ENCODE measurements around the gene ZNF786.
"Not testable (repeated sequence)": the region's sequence is repeated elsewhere in the genome, so short reads cannot be mapped to it uniquely, and the experiment has no call there.

The ZNF786 gene

DNA sequence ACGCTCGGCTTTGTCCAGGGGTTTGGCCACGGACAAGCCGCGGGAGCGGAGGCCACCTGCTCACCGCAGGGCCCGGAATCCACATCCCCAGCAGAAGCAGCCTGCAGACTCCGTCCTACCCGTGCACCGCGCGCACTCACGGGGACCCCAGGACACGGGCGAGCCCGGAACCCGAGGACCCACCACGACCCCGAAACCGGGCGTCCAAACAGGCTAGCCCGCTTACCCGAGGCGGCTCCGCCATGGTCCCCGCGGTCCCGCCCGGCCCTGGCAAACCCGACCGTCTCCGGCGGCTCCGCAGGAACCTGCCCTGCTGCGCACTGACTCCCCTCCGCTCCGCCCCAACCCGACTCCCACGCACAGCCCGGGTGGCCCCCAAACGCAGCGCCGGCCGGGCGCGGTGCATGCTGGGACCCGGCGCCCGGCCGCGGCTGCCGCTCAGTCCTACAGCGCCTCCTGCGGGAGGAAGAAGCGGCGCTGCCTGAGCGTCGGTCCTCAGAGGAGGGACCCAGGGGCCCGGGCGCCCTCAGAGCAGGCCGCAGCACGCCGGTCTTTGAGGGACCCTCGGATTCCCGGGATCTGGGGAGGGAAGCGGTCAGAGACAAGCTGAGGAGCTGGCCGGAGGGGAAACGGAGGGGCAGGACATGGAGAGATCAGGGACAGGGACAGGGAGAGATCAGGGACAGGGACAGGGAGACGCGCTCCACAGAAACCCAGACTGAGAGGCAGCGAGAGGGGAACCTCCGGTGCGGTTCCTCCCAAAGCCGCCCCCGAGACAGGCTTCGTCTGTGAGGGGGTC, at the start of gene ZNF786:
ZNF786 (minus strand) TSS at position 322 of the 799 bp plus-strand sequence; CDS start at position 244, 78 bp downstream.
- peak; percentile 84 to 93 for DNase-seq (ENCODE audit: low read depth in 1 of 2, low spot score in 1 of 2)

DNA sequence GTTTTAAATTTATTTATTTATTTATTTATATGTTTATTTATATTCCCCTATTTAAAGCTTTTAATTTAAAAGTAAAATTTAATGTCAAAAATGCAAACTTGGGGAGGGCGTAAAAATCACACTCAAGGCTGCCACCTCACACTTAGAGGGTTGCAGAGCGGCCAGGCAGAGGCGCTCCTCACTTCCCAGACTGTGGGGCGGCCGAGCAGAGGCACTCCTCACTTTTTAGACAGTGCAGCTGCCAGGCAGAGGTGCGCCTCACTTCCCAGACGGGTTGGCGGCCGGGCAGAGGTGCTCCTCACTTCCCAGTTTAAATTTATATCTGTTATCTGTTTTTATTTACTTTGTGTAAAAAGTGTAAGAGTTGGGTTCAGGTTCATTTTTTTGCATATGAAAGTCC, 45.6 kb upstream of the ZNF786 start:
- no peak for DNase-seq (ENCODE audit: low read depth in 1 of 2, low spot score in 1 of 2)

- no peak for DNase-seq (ENCODE audit: low read depth in 1 of 2, low spot score in 1 of 2)
These were observed 42.7 kb upstream of the ZNF786 start for GRCh38 chr7:149133028-149133710.

DNA sequence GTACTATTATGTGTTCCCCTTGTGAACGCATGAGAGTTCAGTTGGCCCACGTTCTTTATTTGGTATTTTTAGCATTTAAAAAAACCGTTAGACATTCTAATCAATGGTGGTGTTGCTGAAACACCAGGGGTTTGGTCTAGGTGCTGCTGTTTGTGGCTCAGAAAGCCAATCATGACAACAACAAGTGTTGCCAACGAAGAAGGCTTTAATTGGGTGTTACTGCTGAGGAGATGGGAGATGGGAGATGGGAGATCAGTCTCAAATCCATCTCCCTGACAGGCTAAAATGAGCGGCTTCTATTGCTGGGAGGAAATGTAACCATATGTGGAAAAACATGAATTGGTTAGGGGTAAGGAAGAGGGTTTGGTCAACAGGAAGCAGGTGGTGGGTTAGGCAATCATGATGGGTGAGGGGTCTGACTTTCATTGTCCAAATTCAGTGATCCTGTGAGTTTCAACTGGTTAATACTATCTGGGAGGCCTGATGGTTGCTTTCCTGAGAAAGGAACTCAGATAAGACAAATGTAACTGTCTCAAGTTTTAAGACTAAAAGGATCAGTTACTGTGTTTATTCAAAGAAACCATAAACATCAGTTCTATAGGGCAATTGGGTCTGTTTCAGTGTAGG, 40.2 kb upstream of the ZNF786 start:
- no peak for DNase-seq (ENCODE audit: low read depth in 1 of 2, low spot score in 1 of 2)

GRCh38 chr7:149126662-149127266, 36.2 kb upstream of the ZNF786 start:
- DNase-seq (ENCODE audit: low read depth in 1 of 2, low spot score in 1 of 2): peak; percentile 22 to 65

DNA sequence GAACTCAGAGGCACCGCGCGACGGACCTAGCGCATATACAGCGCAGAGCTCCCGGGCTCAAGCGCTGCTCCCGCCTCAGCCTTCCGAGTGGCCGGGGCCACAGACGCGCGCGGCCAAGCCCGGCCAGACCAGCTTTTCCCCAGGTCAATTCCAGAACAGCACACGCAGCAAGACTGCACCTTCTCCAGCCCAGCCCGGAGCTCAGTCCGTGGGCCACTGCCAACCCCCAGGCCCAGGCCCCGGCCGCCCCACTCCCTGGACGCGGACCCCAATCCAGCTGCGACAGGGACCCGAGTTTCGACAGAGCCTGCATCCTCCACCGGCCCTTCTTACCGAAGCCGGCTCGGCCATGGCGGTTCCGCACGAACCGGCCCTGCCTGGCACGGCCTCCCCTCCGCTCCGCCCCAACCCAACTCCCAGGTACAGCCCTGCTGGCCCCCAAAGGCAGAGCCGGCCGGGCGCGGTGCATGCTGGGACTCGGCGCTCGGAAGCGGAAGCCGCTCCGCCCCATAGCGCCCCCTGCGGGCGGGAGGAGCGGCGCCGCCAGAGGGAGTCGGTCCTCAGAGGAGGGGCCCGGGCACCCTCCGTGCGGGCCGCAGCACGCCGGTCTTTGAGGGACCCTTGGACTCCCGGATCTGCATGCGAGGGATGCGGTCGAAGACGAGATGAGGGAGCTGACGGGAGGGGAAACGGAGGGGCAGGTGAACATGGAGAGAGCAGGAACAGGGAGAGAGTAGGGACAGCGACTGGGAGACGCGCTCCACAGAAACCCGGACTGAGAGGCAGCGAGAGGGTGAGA, 35.5 kb upstream of the ZNF786 start, which contains the start of gene ZNF425:
ZNF425 (minus strand) TSS at position 462 of the 799 bp plus-strand sequence; CDS start at position 351, 111 bp downstream.
- peak; percentile 91 to 95 for DNase-seq (ENCODE audit: low read depth in 1 of 2, low spot score in 1 of 2)

DNA sequence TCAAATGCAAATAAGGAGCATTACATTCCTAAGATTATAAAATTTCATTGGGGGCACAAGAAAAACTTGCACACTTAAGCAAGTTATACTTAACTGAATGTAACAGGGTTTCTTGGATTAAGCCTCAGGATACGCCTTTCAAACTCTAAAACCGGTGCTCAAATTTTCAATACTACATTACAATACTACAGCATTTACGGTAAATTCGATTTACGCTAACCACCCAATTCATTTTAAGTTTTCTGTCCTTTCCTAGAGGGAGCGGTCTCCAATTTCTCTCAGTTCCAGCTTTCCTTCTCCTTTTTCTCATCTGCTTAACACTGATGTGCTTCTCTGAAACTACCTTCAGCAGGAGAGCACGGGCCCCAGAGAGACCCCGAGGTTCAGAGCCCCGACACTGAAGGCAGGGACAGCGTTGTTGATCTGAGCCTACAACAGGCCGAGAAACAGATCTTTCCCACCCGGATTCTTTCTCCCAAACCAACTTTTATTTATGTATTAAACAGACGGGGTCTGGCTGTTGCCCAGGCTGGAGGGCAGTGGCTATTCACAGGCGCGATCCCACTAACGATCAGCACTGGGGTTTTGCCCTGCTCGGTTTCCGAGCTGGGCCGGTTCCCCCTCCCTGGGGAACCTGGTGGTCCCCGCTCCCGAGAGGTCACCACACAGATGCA, 34.8 kb upstream of the ZNF786 start:
- DNase-seq (ENCODE audit: low read depth in 1 of 2, low spot score in 1 of 2): no peak

DNA sequence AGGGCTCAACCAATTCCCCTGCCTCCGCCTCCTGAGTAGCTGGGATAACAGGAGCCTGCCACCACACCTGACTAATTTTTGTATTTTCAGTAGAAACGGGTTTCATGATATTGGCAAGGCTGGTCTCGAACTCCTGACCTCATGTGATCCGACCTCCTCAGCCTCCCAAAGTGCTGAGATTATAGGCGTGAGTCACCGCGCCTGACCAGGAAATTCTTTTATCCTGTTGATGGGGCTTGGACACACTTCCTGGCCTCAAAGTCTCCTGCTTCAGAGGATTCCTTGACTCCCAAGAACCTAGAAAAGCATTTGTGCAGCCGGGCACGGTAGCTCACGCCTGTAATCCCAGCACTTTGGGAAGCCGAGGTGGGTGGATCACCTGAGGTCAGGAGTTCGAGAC, 19.5 kb upstream of the ZNF786 start:
- no peak for DNase-seq (ENCODE audit: low read depth in 1 of 2, low spot score in 1 of 2)

DNA sequence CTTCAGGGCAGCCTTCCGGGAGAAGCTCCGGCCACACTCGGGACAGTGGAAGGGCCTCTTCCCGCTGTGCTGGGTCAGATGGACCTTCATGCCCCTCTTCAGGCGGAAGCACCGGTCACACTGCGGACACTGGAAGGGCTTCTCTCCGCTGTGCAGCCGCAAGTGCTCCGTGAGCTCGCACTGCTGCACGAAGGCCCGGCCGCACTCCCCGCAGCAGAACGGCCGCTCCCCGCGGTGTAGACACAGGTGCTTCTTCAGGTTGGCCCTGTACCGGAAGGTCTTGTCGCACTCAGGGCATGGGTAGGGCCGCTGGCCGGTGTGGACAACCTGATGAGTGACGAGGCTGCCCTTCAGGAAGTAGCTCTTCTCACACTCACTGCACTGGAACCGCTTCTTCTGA, 14.2 kb upstream of the ZNF786 start:
- DNase-seq (ENCODE audit: low read depth in 1 of 2, low spot score in 1 of 2): no peak

GRCh38 chr7:149104214-149104613, 13.7 kb upstream of the ZNF786 start:
- no peak for DNase-seq (ENCODE audit: low read depth in 1 of 2, low spot score in 1 of 2)

DNA sequence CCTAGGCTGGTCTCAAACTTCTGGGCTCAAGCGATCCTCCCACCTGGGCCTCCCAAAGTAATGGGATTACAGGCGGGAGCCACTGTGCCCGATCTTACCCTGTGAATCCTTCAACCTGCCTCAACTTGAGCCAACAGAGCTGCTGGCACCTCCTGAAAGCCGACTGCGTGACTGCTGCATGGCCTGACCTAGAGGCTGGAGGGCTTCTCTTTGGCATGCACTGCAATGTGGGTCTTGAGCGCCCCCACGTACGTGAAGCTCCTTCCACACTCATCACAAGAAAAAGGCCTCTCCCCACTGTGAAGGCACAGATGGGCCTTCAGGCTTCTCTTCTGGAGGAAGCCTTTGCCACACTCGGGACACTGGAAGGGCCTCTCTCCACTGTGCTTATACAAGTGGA, 12.9 kb upstream of the ZNF786 start:
- no peak for DNase-seq (ENCODE audit: low read depth in 1 of 2, low spot score in 1 of 2)

DNA sequence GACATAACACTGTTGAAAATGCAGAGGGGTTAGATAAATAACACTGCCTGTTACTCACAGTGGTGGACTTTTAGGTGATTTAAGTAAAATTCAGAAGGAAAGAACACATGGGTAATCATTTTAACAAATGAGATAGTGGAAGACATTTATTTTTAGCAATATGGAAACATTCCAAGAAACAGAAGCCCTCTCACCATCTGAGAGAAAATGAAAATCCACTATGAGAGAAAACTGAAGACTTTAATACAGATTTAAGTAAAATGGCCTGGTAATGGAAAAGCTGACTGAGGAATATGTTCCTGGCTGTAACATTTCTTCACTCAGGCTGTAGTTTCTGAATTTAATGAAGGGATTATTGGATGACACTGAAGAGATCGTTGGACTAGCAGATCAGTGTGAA, 12.1 kb upstream of the ZNF786 start:
- DNase-seq (ENCODE audit: low read depth in 1 of 2, low spot score in 1 of 2): no peak

- DNase-seq (ENCODE audit: low read depth in 1 of 2, low spot score in 1 of 2): no peak
These were observed 10.3 kb upstream of the ZNF786 start for GRCh38 chr7:149100821-149101220.

GRCh38 chr7:149099058-149099457, 8.5 kb upstream of the ZNF786 start:
- DNase-seq (ENCODE audit: low read depth in 1 of 2, low spot score in 1 of 2): no peak

- no peak for DNase-seq (ENCODE audit: low read depth in 1 of 2, low spot score in 1 of 2)
These were observed 6.6 kb upstream of the ZNF786 start for GRCh38 chr7:149097088-149097487.

- no peak for DNase-seq (ENCODE audit: low read depth in 1 of 2, low spot score in 1 of 2)
These were observed 2.7 kb upstream of the ZNF786 start for GRCh38 chr7:149093228-149093627.

DNA sequence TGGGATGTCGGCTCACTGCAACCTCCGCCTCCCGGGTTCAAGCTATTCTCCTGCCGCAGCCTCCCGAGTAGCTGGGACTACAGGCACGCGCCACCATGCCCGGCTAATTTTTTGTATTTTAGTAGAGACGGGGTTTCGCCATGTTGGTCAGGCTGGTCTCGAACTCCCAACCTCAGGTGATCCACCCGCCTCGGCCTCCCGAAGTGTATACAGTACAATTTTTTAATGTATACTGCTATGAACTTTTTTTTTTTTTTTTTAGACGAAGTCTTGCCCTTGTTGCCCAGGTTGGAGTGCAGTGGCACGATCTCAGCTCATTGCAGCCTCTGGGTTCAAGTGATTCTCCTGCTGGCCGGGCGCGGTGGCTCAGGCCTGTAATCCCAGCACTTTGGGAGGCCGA, 1.7 kb upstream of the ZNF786 start:
- not testable (repeated sequence) for DNase-seq (ENCODE audit: low read depth in 1 of 2, low spot score in 1 of 2)

DNA sequence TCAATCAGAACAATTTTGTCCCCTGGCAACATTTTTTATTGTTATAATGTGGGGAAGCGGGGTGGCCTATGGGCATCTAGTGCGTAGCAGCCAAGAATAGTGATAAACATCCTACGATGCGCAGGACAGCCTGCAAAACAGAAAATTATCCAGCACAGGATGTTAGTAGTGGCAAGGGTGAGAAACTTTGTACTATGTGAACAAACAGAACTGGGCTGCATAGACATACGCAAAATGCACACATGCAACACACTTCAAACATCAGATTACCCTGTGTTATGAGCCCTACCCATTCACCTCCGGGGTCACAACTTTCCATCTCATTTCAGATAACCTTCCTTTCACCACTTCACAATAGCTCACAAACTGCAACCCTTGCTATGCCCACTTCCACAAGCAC, 3.1 kb downstream of the ZNF786 start:
- no peak for DNase-seq (ENCODE audit: low read depth in 1 of 2, low spot score in 1 of 2)

- DNase-seq (ENCODE audit: low read depth in 1 of 2, low spot score in 1 of 2): no peak
These were observed 4.7 kb downstream of the ZNF786 start for GRCh38 chr7:149085866-149086265.

- DNase-seq (ENCODE audit: low read depth in 1 of 2, low spot score in 1 of 2): no peak
These were observed 6.1 kb downstream of the ZNF786 start for GRCh38 chr7:149084407-149084806.
